SH-SY5Y (cell line): ENCODE measurements around the gene NFAM1.

Experiments
- GATA2 ChIP-seq: IDR thresholded peaks from 2 replicates; pipeline ENCODE4 v1.6.1; 2011; ENCODE audit warnings: mild to moderate bottlenecking, low read depth, low read length
- GATA3 ChIP-seq: IDR thresholded peaks from 2 replicates; pipeline ENCODE4 v1.6.1; 2011; ENCODE audit warnings: low read depth, mild to moderate bottlenecking, low read length, moderate library complexity

GRCh38 chr22:42446151-42446550 is 13.9 kb upstream of the NFAM1 start:
- TF ChIP-seq GATA2 = no peak
- TF ChIP-seq GATA3 = no peak
